PC-9 (cell line): ENCODE measurements around the gene DOCK4. TPM values are rescaled to one million over a fixed set of nuclear protein-coding genes. Genes with fewer than 3 reads are reported as not detected.

ENCODE experiments used
- BruUV-seq: library from RNA; stranded (reverse); fragments of 400-500 nt; replicated peaks from 2 replicates; lab custom pipeline; 2021; lab: Mats Ljungman, UMichigan
- CTCF ChIA-PET: fragments of 300-600 bp; sonication (Branson Sonifier 250); formaldehyde crosslinking; loops from one replicate; lab custom pipeline; 2022; ENCODE audit warnings: antibody characterized with exemption; lab: Charles Lee
- POLR2A ChIA-PET: fragments of 300-600 bp; sonication (Branson Sonifier 250); formaldehyde crosslinking; loops from one replicate; lab custom pipeline; 2022; ENCODE audit warnings: antibody characterized with exemption; ENCODE audit not compliant: unreplicated experiment; lab: Charles Lee
- DNase-seq, 2 experiments: peaks; one replicate each; pipeline versions ENCODE4 v3.0.0 to v3.0.0-alpha.2; 2015 to 2022; ENCODE audit warnings: mixed read lengths in 1 of 2
- H2AFZ ChIP-seq: fragments of 200-600 bp; sonication (generic); 2 replicates; pipeline ENCODE4 v1.8.1; 2017; ENCODE audit warnings: antibody characterized with exemption
- H3F3A ChIP-seq: fragments of 200-600 bp; sonication (generic); 2 replicates; pipeline ENCODE4 v1.8.1; 2017; ENCODE audit warnings: antibody characterized with exemption, mild to moderate bottlenecking, low read depth; ENCODE audit not compliant: insufficient read depth
- H3K27ac ChIP-seq: fragments of 200-600 bp; sonication (generic); 2 replicates; pipeline ENCODE4 v1.6.1; 2016; ENCODE audit warnings: mixed run types
- H3K27me3 ChIP-seq: fragments of 200-600 bp; sonication (generic); 2 replicates; pipeline ENCODE4 v1.6.1; 2016; ENCODE audit warnings: low read depth, mixed run types; ENCODE audit not compliant: insufficient read depth
- H3K36me3 ChIP-seq: fragments of 200-600 bp; sonication (generic); 2 replicates; pipeline ENCODE4 v1.6.1; 2016; ENCODE audit warnings: low read depth, mixed run types
- H3K4me1 ChIP-seq: fragments of 200-600 bp; sonication (generic); replicated peaks from 2 replicates; pipeline ENCODE4 v1.6.1; 2016; ENCODE audit warnings: mixed run types; ENCODE audit not compliant: insufficient read depth
- H3K4me2 ChIP-seq: fragments of 200-600 bp; sonication (generic); 2 replicates; pipeline ENCODE4 v1.6.1; 2017; ENCODE audit warnings: mixed run types
- H3K4me3 ChIP-seq: fragments of 200-600 bp; sonication (generic); 2 replicates; pipeline ENCODE4 v1.6.1; 2016; ENCODE audit warnings: mixed run types
- H3K79me2 ChIP-seq: fragments of 200-600 bp; sonication (generic); 2 replicates; pipeline ENCODE4 v1.6.1; 2017; ENCODE audit warnings: low read depth, mixed run types
- H3K9me2 ChIP-seq: fragments of 200-600 bp; sonication (generic); 2 replicates; pipeline ENCODE4 v1.8.1; 2017; ENCODE audit warnings: mild to moderate bottlenecking; ENCODE audit not compliant: insufficient read depth
- H3K9me3 ChIP-seq: fragments of 200-600 bp; sonication (generic); 2 replicates; pipeline ENCODE4 v1.8.1; 2016; ENCODE audit warnings: low read depth; ENCODE audit not compliant: insufficient read depth
- H4K20me1 ChIP-seq: fragments of 200-600 bp; sonication (generic); 2 replicates; pipeline ENCODE4 v1.8.1; 2017; ENCODE audit not compliant: insufficient read depth
- CTCF ChIP-seq: fragments of 200-600 bp; sonication (generic); conservative IDR thresholded peaks from 2 replicates; pipeline ENCODE4 v1.6.1; 2017; ENCODE audit warnings: mixed run types, antibody characterized with exemption, mild to moderate bottlenecking, moderate library complexity
- EZH2 ChIP-seq: fragments of 200-600 bp; sonication (generic); IDR thresholded peaks from 2 replicates; pipeline ENCODE4 v1.8.0; 2017; ENCODE audit warnings: antibody characterized with exemption, low read depth
- intact Hi-C: fragments of 100-400 bp; cut with micrococcal nuclease; formaldehyde crosslinking; loops from one replicate; pipeline ENCODE4 v1.10.0; 2022; ENCODE audit not compliant: unreplicated experiment
- total RNA-seq: library from RNA; stranded (reverse); gene quantifications from 2 replicates; pipeline ENCODE4 v1.2.3, GENCODE V29; 2021

DOCK4 gene
- total RNA-seq, 1 experiment from 2014 or later: 0.98 TPM

- H2AFZ ChIP-seq: no peak overlapping the region
- H3K4me1 ChIP-seq: no peaks in the 10 kb centered on the region
- H3F3A ChIP-seq: no peaks in the 10 kb centered on the region
- POLR2A ChIA-PET: no interaction called here
- DNase-seq: no peak
- no peak for TF ChIP-seq EZH2
- no peak for TF ChIP-seq CTCF
- CTCF ChIA-PET: no interaction called here
- H3K27ac ChIP-seq: no peak overlapping the region
- no peak overlapping the region for H3K4me2 ChIP-seq
- intact Hi-C loops: loop anchor here (10.0 kb wide), 1 partner anchor 423 kb away; no protein-coding TSS in a partner anchor
- H4K20me1 ChIP-seq: no peaks in the 10 kb centered on the region
- H3K9me2 ChIP-seq: no peaks in the 10 kb centered on the region
- H3K27me3 ChIP-seq: no peaks in the 10 kb centered on the region
- no peak overlapping the region for H3K4me3 ChIP-seq
- no TSS peak for BruUV-seq
- H3K36me3 ChIP-seq: no peaks in the 10 kb centered on the region
- no peaks in the 10 kb centered on the region for H3K79me2 ChIP-seq
- H3K9me3 ChIP-seq: no peaks in the 10 kb centered on the region
Observed at GRCh38 chr7:112071856-112072255, 134.3 kb downstream of the DOCK4 start.

GRCh38 chr7:112070674-112071256 is 135.4 kb downstream of the DOCK4 start:
- Histone ChIP-seq H3K79me2 (no peaks in the 10 kb centered on the region), H4K20me1 (no peaks in the 10 kb centered on the region), H3K27me3 (no peaks in the 10 kb centered on the region), H3K36me3 (no peaks in the 10 kb centered on the region), H3K4me2 (no peak overlapping the region), H3K9me3 (no peaks in the 10 kb centered on the region), H3K4me1 (no peaks in the 10 kb centered on the region), H3F3A (no peaks in the 10 kb centered on the region), H3K4me3 (no peak overlapping the region), H2AFZ (no peak overlapping the region), H3K27ac (no peak overlapping the region), H3K9me2 (no peaks in the 10 kb centered on the region)
- ChIA-PET CTCF (no interaction called here), POLR2A (no interaction called here)
- DNase-seq: no peak
- TF ChIP-seq CTCF (no peak), EZH2 (no peak)
- no TSS peak for BruUV-seq
- intact Hi-C loops: loop anchor here (10.0 kb wide), 1 partner anchor 424 kb away; no protein-coding TSS in a partner anchor

GRCh38 chr7:112069879-112070321 is 136.3 kb downstream of the DOCK4 start:
- no peaks in the 10 kb centered on the region for H3K36me3 ChIP-seq
- BruUV-seq: no TSS peak
- no peak overlapping the region for H3K4me2 ChIP-seq
- no peak overlapping the region for H3K27ac ChIP-seq
- H3F3A ChIP-seq: no peaks in the 10 kb centered on the region
- TF ChIP-seq EZH2 (no peak), CTCF (no peak)
- H3K4me3 ChIP-seq: no peak overlapping the region
- no peaks in the 10 kb centered on the region for H3K4me1 ChIP-seq
- intact Hi-C loops: loop anchor here (10.0 kb wide), 1 partner anchor 425 kb away; no protein-coding TSS in a partner anchor
- H2AFZ ChIP-seq: no peak overlapping the region
- no peak for DNase-seq
- H4K20me1 ChIP-seq: no peaks in the 10 kb centered on the region
- H3K9me2 ChIP-seq: no peaks in the 10 kb centered on the region
- no peaks in the 10 kb centered on the region for H3K27me3 ChIP-seq
- CTCF ChIA-PET: no interaction called here
- H3K79me2 ChIP-seq: no peaks in the 10 kb centered on the region
- H3K9me3 ChIP-seq: no peaks in the 10 kb centered on the region
- POLR2A ChIA-PET: interaction anchor here (0.6 kb wide), 1 partner anchor 541 kb away, joined by 6 read pairs; no protein-coding TSS in a partner anchor
